ENCODE results near the gene HSPG2. TPM values are rescaled to one million over a fixed set of nuclear protein-coding genes. Genes with fewer than 3 reads are reported as not detected.

HSPG2 gene
- total and polyA plus RNA-seq, 2 donors = 242 to 514 TPM

DNA sequence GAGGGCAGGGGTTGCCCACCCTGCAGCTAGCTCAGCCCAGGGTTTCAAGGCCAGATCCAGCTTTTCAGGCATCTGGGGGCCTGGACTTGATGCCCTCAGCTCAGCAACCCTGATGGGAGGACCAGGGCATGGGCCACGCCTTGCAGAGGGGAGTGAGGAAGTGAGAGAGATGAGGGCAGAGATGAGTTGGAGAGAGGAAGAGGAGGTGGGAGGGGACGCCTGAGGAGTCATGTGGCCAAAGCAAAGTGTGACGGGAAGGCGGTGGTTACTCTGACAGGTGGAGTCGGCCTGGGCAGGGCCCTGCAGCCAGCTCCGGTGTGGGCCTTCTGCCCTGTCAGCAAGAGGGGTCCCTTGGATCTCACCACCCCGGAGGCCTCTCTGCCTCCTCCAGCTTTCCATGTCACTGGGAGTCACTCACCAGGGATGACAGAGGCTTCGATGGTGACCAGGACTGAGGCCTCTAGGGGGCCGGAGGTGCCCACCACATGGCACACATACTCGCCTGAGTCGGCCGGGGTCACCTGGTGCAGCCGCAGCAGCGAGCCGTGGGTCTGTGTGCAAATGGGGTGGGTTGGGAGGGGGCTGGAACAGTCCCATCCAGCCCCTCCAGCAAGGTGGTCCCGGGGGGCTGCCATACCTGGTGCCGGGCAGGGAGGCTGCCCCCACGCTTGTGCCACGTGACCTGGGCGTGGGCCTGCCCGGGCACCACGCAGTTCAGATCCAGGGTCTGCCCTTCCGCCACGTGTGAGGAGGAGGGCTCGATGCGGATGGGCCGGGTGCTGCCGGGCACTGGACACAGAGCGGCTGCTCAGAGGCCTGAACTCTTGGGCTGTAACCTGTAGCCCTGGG lies 84.6 kb downstream of the HSPG2 start:
- H3K4me3 ChIP-seq (ENCODE audit: low read depth, low read length) = no peak overlapping the region
- H3K4me1 ChIP-seq (ENCODE audit: insufficient read depth) = no peaks in the 10 kb centered on the region
- H3K27ac ChIP-seq (ENCODE audit: low read depth) = no peak overlapping the region
- WGBS = 91% methylated on average over 29 of the region's 29 CpGs
- H3K36me3 ChIP-seq (ENCODE audit: insufficient read depth) = peaks cover 10% of the 10 kb centered on the region
- DNase-seq (ENCODE audit: extremely low spot score) = no peak

DNA sequence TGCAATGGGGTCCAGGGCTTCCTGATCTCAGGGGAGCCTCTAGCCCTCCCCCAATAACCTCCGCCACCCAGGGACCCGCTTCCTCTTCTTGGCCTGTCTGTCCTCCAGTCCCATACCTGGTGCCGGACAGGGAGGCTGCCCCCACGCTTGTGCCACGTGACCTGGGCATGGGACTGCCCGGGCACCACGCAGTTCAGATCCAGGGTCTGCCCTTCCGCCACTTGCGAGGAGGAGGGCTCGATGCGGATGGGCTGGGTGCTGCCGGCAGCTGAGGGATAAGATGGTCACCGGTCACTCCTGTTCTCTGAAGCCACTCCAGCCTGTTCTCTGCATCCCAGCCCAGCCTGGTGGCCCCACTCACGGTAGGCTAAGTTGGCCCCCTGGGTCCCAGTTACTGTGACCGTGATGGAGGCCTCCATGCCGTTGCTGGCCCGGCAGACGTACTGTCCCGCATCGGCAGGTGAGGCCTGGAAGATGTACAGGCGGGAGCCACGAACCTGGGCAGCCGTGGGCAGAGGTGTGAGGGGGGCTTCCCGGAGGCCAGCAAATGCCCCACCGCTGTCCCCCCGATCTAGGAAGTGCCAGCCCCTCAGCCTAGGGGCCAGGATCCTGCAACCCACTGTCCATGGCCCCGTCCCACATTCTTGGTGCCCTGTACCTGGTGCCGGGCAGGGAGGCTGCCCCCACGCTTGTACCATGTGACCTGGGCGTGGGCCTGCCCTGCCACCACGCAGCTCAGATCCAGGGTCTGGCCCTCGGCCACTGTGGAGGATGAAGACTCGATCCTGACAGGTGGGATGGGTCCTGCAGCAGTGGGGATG lies 85.5 kb downstream of the HSPG2 start:
- Histone ChIP-seq H3K27ac (ENCODE audit: low read depth) (no peak overlapping the region), H3K36me3 (ENCODE audit: insufficient read depth) (peaks cover 10% of the 10 kb centered on the region)

GRCh38 chr1:21849909-21850576 lies 87.1 kb downstream of the HSPG2 start:
- no peak overlapping the region for H3K27ac ChIP-seq (ENCODE audit: low read depth)
- 89% methylated on average over 30 of the region's 30 CpGs for WGBS
- H3K4me1 ChIP-seq (ENCODE audit: insufficient read depth) = no peaks in the 10 kb centered on the region
- no peak overlapping the region for H3K4me3 ChIP-seq (ENCODE audit: low read depth, low read length)
- peaks cover 11% of the 10 kb centered on the region for H3K36me3 ChIP-seq (ENCODE audit: insufficient read depth)
- DNase-seq (ENCODE audit: extremely low spot score) = no peak

More for the DNA sequence above, 85.5 kb downstream of the HSPG2 start:
- no peaks in the 10 kb centered on the region for H3K4me1 ChIP-seq (ENCODE audit: insufficient read depth)
- no peak for DNase-seq (ENCODE audit: extremely low spot score)
- no peak overlapping the region for H3K4me3 ChIP-seq (ENCODE audit: low read depth, low read length)
- WGBS = 92% methylated on average over 33 of the region's 33 CpGs

DNA sequence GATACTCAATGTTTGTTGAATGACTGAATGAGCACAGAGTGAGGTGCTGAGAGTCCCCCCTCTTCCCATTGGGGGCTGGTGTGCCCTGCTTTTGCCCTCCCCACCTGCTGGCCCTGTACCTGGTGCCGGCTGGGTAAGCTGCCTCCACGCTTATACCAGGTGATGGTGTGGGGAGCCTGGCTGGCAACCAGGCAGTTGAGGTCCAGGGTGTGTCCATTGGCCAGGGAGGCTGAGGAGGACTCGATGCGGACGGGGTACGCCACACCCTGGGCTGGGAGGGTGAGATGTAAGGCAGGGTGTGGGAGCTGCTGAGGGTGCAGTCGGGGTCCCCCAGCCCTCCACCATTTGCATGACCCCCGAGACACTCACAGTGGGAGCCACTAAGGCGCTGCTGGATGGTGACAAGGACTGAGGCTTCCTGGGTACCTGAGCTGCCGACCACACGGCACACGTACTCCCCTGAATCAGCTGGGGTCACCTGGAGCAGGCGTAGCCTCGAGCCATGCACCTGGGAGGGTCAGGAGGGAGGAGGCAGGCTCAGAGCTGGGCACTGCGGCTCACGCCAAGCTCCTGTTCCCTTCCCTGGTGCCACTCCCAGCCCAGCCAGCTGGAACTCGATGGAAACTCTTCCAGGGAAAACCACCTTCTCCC lies 88.5 kb downstream of the HSPG2 start:
- 91% methylated on average over 17 of the region's 17 CpGs for WGBS
- no peak overlapping the region for H3K4me3 ChIP-seq (ENCODE audit: low read depth, low read length)
- H3K36me3 ChIP-seq (ENCODE audit: insufficient read depth) = peaks cover 8% of the 10 kb centered on the region
- H3K27ac ChIP-seq (ENCODE audit: low read depth) = no peak overlapping the region
- no peaks in the 10 kb centered on the region for H3K4me1 ChIP-seq (ENCODE audit: insufficient read depth)
- no peak for DNase-seq (ENCODE audit: extremely low spot score)

- H3K36me3 ChIP-seq (ENCODE audit: insufficient read depth) = peaks cover 8% of the 10 kb centered on the region
Observed at GRCh38 chr1:21847223-21848205, 89.6 kb downstream of the HSPG2 start.

GRCh38 chr1:21845646-21846641 lies 91.2 kb downstream of the HSPG2 start:
- no peak overlapping the region for H3K4me3 ChIP-seq (ENCODE audit: low read depth, low read length)
- 91% methylated on average over 33 of the region's 33 CpGs for WGBS
- DNase-seq (ENCODE audit: extremely low spot score) = no peak
- no peak overlapping the region for H3K27ac ChIP-seq (ENCODE audit: low read depth)
- H3K4me1 ChIP-seq (ENCODE audit: insufficient read depth) = no peaks in the 10 kb centered on the region
- peaks cover 8% of the 10 kb centered on the region for H3K36me3 ChIP-seq (ENCODE audit: insufficient read depth)

More at GRCh38 chr1:21847223-21848205, 89.6 kb downstream of the HSPG2 start:
- 90% methylated on average over 47 of the region's 47 CpGs for WGBS
- Histone ChIP-seq H3K27ac (ENCODE audit: low read depth) (no peak overlapping the region), H3K4me1 (ENCODE audit: insufficient read depth) (no peaks in the 10 kb centered on the region), H3K4me3 (ENCODE audit: low read depth, low read length) (no peak overlapping the region)
- no peak for DNase-seq (ENCODE audit: extremely low spot score)

- Histone ChIP-seq H3K4me1 (ENCODE audit: insufficient read depth) (no peaks in the 10 kb centered on the region), H3K36me3 (ENCODE audit: insufficient read depth) (peaks cover 4% of the 10 kb centered on the region), H3K27ac (ENCODE audit: low read depth) (no peak overlapping the region), H3K4me3 (ENCODE audit: low read depth, low read length) (no peak overlapping the region)
- 88% methylated on average over 11 of the region's 11 CpGs for WGBS
- DNase-seq (ENCODE audit: extremely low spot score) = no peak
Observed at GRCh38 chr1:21843996-21844395, 93.1 kb downstream of the HSPG2 start.

DNA sequence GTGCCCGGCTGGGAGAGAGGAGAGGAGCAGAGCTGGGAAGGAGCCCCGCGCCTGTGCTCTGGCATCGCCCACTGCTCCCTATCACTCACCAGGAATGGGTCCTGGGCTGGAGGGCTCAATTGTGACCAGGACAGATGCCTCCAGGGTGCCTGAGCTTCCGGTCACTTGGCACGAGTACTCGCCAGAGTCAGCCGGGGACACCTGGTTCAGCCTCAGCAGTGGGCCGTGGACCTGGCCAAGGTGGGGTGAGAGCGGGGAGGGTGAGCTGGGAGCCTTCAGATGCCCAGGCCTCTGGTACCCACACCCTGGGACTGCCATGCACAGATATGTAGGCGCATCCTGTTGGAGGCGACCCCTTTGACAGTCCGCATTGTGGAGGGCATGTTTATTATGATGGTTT lies 93.9 kb downstream of the HSPG2 start:
- no peaks in the 10 kb centered on the region for H3K4me1 ChIP-seq (ENCODE audit: insufficient read depth)
- no peak for DNase-seq (ENCODE audit: extremely low spot score)
- H3K4me3 ChIP-seq (ENCODE audit: low read depth, low read length) = no peak overlapping the region
- peaks cover 8% of the 10 kb centered on the region for H3K36me3 ChIP-seq (ENCODE audit: insufficient read depth)
- WGBS = 91% methylated on average over 13 of the region's 13 CpGs
- no peak overlapping the region for H3K27ac ChIP-seq (ENCODE audit: low read depth)

GRCh38 chr1:21842606-21843162 lies 94.4 kb downstream of the HSPG2 start:
- Histone ChIP-seq H3K4me1 (ENCODE audit: insufficient read depth) (no peaks in the 10 kb centered on the region), H3K27ac (ENCODE audit: low read depth) (no peak overlapping the region), H3K4me3 (ENCODE audit: low read depth, low read length) (no peak overlapping the region), H3K36me3 (ENCODE audit: insufficient read depth) (peaks cover 5% of the 10 kb centered on the region)
- DNase-seq (ENCODE audit: extremely low spot score) = no peak
- WGBS = 87% methylated on average over 15 of the region's 15 CpGs

DNA sequence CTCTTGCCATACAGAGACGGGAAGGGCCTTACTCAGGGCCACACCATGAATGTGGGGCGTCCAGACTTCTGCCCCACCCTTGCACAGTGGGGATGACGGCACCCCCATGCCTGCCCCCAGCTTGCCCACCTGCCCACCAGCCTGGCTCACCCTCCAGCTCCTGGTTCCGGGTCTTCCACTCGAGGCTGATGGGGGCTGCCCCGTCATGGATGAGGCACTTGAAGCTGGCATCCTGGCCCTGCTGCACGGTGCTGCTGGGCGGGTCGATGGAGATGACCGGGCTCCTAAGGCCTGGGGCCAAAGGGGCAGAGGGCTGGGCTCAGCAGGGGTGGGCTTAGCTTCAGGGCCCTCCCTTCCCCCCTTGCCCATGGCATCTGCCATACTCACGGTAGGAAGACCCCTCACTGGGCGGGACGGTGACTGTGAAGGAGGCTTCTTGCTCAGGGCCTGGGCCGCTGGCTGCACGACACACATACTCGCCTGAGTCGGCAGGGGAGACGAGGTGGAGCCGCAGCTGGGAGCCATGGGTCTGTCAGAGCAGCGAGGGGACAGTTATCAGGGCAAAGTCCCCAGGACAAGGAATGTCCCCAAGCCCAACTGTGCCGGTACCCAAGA lies 95.2 kb downstream of the HSPG2 start:
- 90% methylated on average over 21 of the region's 21 CpGs for WGBS
- H3K27ac ChIP-seq (ENCODE audit: low read depth) = no peak overlapping the region
- H3K4me3 ChIP-seq (ENCODE audit: low read depth, low read length) = no peak overlapping the region
- no peaks in the 10 kb centered on the region for H3K4me1 ChIP-seq (ENCODE audit: insufficient read depth)
- no peak for DNase-seq (ENCODE audit: extremely low spot score)
- H3K36me3 ChIP-seq (ENCODE audit: insufficient read depth) = peaks cover 5% of the 10 kb centered on the region

- H3K4me3 ChIP-seq (ENCODE audit: low read depth, low read length) = no peak overlapping the region
- no peak overlapping the region for H3K27ac ChIP-seq (ENCODE audit: low read depth)
- no peaks in the 10 kb centered on the region for H3K4me1 ChIP-seq (ENCODE audit: insufficient read depth)
- no peak for DNase-seq (ENCODE audit: extremely low spot score)
- 88% methylated on average over 13 of the region's 13 CpGs for WGBS
- peaks cover 4% of the 10 kb centered on the region for H3K36me3 ChIP-seq (ENCODE audit: insufficient read depth)
Observed at GRCh38 chr1:21840981-21841380, 96.1 kb downstream of the HSPG2 start.
